Loucy (cell line): ENCODE data around the gene ZKSCAN4.

Source experiments
- CTCF ChIP-seq: fragments of 200-600 bp; sonication (generic); conservative IDR thresholded peaks from 2 replicates; pipeline ENCODE4 v1.5.1; 2014; ENCODE audit warnings: mild to moderate bottlenecking, antibody characterized with exemption, low read length
- EZH2phosphoT487 ChIP-seq: fragments of 200-600 bp; IDR thresholded peaks from 2 replicates; pipeline ENCODE4 v1.6.1; 2018; ENCODE audit warnings: antibody characterized with exemption, mild to moderate bottlenecking, moderate library complexity, borderline replicate concordance

GRCh38 chr6:28215425-28215824 is 36.6 kb downstream of the ZKSCAN4 start:
- TF ChIP-seq CTCF (no peak), EZH2phosphoT487 (no peak)
